HL-60 (cell line): Measurements from ENCODE around the gene AGXT2.

ENCODE experiments used
- DNase-seq, 2 experiments: peaks; one replicate each; pipeline ENCODE4 v3.0.0-alpha.2; 2010 to 2020; ENCODE audit warnings: low read depth in 1 of 2, low spot score in 1 of 2
- H3K27ac ChIP-seq: fragments of 250-450 bp; sonication (Bioruptor Pico); replicated peaks from 2 replicates; pipeline ENCODE4 v1.5.1; 2020; ENCODE audit warnings: mild to moderate bottlenecking, moderate library complexity
- H3K27me3 ChIP-seq: fragments of 250-450 bp; sonication (Bioruptor Pico); 2 replicates; pipeline ENCODE4 v1.5.1; 2021; ENCODE audit warnings: mild to moderate bottlenecking, moderate library complexity; ENCODE audit not compliant: insufficient read depth, poor library complexity, severe bottlenecking
- H3K4me3 ChIP-seq: replicated peaks from 2 replicates; pipeline ENCODE4 v1.5.1; 2011; ENCODE audit warnings: mild to moderate bottlenecking, control low read depth, low read length; ENCODE audit not compliant: insufficient read depth
- GABPA ChIP-seq: IDR thresholded peaks from 2 replicates; pipeline ENCODE4 v1.6.1; 2012; ENCODE audit warnings: low read depth
- POLR2AphosphoS5 ChIP-seq: IDR thresholded peaks from 2 replicates; pipeline ENCODE4 v1.6.1; 2012; ENCODE audit warnings: low read depth
- SPI1 ChIP-seq: IDR thresholded peaks from 2 replicates; pipeline ENCODE4 v1.6.1; 2012; ENCODE audit warnings: low read depth, mild to moderate bottlenecking, borderline replicate concordance
- TF ChIP-seq, protein P1 (sequence below): IDR thresholded peaks from one replicate; pipeline ENCODE4 v1.5.1; 2011; ENCODE audit warnings: low read length, control low read depth, inconsistent platforms; ENCODE audit not compliant: insufficient read depth
- TF ChIP-seq, protein P2 (sequence below): IDR thresholded peaks from 2 replicates; pipeline ENCODE4 v1.6.1; 2012; ENCODE audit warnings: low read depth; ENCODE audit not compliant: insufficient replicate concordance

The AGXT2 gene

DNA sequence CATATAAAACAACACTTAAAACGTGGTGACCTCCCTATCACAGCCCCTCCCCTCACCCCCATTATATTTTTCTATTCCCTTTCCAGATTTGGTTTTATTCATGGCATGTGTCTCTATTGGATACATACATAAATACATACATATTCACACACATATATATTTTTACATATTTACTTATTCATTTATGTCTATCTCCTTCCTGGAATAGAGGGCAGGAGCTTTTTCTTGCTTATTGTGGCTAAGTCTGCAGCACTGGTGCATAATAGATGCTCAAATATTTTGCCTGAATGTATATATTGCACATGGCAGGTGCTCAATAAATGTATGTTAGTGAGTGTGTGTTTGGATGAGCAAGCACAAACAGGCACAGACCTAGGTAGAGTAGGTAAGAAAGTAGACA lies 2.5 kb downstream of the AGXT2 start:
- DNase-seq, result no peak
- H3K4me3 ChIP-seq, result no peak overlapping the region
- H3K27ac ChIP-seq, result no peak overlapping the region
- peaks cover 4% of the 10 kb centered on the region for H3K27me3 ChIP-seq
- no peak for TF ChIP-seq GABPA
- no peak for TF ChIP-seq SPI1
- TF ChIP-seq POLR2AphosphoS5, result no peak
- TF ChIP-seq, protein P1, sequence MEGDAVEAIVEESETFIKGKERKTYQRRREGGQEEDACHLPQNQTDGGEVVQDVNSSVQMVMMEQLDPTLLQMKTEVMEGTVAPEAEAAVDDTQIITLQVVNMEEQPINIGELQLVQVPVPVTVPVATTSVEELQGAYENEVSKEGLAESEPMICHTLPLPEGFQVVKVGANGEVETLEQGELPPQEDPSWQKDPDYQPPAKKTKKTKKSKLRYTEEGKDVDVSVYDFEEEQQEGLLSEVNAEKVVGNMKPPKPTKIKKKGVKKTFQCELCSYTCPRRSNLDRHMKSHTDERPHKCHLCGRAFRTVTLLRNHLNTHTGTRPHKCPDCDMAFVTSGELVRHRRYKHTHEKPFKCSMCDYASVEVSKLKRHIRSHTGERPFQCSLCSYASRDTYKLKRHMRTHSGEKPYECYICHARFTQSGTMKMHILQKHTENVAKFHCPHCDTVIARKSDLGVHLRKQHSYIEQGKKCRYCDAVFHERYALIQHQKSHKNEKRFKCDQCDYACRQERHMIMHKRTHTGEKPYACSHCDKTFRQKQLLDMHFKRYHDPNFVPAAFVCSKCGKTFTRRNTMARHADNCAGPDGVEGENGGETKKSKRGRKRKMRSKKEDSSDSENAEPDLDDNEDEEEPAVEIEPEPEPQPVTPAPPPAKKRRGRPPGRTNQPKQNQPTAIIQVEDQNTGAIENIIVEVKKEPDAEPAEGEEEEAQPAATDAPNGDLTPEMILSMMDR, result no peak
- TF ChIP-seq, protein P2, sequence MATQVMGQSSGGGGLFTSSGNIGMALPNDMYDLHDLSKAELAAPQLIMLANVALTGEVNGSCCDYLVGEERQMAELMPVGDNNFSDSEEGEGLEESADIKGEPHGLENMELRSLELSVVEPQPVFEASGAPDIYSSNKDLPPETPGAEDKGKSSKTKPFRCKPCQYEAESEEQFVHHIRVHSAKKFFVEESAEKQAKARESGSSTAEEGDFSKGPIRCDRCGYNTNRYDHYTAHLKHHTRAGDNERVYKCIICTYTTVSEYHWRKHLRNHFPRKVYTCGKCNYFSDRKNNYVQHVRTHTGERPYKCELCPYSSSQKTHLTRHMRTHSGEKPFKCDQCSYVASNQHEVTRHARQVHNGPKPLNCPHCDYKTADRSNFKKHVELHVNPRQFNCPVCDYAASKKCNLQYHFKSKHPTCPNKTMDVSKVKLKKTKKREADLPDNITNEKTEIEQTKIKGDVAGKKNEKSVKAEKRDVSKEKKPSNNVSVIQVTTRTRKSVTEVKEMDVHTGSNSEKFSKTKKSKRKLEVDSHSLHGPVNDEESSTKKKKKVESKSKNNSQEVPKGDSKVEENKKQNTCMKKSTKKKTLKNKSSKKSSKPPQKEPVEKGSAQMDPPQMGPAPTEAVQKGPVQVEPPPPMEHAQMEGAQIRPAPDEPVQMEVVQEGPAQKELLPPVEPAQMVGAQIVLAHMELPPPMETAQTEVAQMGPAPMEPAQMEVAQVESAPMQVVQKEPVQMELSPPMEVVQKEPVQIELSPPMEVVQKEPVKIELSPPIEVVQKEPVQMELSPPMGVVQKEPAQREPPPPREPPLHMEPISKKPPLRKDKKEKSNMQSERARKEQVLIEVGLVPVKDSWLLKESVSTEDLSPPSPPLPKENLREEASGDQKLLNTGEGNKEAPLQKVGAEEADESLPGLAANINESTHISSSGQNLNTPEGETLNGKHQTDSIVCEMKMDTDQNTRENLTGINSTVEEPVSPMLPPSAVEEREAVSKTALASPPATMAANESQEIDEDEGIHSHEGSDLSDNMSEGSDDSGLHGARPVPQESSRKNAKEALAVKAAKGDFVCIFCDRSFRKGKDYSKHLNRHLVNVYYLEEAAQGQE, result no peak

DNA sequence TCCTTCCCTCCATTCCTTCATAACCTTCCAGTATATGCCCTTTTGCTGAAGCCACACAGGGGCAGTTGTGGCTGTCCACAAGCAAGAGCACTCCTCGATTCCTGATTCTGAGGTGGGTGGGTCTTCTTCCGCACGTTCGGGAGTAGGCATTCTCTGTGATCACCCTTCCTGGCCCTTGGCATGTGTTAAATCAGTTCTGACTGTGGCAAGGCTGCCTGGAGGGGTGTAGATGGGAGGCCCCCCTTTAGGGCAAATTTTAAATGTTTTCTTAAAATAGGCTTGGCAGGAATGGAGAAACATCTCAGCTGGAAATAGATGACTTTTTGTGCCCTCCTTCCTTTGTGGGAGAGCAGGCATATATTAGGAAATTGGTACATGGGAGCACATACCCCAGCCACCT lies 3.1 kb downstream of the AGXT2 start:
- Histone ChIP-seq H3K4me3 (no peak overlapping the region), H3K27me3 (peaks cover 4% of the 10 kb centered on the region), H3K27ac (no peak overlapping the region)
- TF ChIP-seq, protein P1, result no peak
- TF ChIP-seq, protein P2, result no peak
- TF ChIP-seq SPI1 (no peak), GABPA (no peak), POLR2AphosphoS5 (no peak)
- no peak for DNase-seq

DNA sequence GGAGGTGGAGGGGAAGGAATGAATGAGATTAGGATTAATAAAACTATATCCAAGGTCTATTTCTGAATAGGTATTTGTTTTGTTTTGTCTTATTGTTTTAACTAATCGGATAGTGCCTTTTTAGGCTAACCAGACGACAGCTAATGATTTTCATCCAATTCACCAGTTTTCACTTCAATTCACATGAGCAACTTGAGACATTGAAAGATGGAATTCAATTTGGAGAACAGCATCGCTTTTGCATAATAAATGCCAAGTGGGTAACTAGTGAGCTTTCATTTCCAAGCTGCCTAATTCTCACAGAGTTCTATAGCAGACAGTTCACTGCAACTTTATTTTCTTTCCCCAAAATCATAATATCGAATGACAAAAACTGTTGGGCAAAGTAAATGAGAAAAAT lies 5.0 kb downstream of the AGXT2 start:
- Histone ChIP-seq H3K27ac (no peak overlapping the region), H3K27me3 (peaks cover 4% of the 10 kb centered on the region)
- no peak for DNase-seq

More for the DNA sequence above, 5.0 kb downstream of the AGXT2 start:
- TF ChIP-seq, protein P2, result no peak
- TF ChIP-seq, protein P1, result no peak
- TF ChIP-seq SPI1, result no peak
- TF ChIP-seq GABPA, result no peak
- no peak for TF ChIP-seq POLR2AphosphoS5
- no peak overlapping the region for H3K4me3 ChIP-seq
